NCI-H460 (cell line): ENCODE results near the gene MDM1. TPM values are rescaled to one million over a fixed set of nuclear protein-coding genes. Genes with fewer than 3 reads are reported as not detected.

Experiments used
- DNase-seq: peaks from one replicate; pipeline ENCODE4 v3.0.0-alpha.2; 2016; ENCODE audit warnings: low read depth; ENCODE audit errors: extremely low read depth
- total RNA-seq: library from RNA; depleted of rRNA; stranded (reverse); fragments of >200 nt; shearing (Covaris generic); gene quantifications from 2 replicates; pipeline ENCODE4 v1.2.3, GENCODE V29; 2014

The MDM1 gene
- total RNA-seq, 1 experiment from 2014 or later: 16.9 TPM

- DNase-seq: no peak
Observed at GRCh38 chr12:68327896-68328295, 4.3 kb downstream of the MDM1 start.

GRCh38 chr12:68326716-68327115 lies 5.4 kb downstream of the MDM1 start:
- no peak for DNase-seq

DNA sequence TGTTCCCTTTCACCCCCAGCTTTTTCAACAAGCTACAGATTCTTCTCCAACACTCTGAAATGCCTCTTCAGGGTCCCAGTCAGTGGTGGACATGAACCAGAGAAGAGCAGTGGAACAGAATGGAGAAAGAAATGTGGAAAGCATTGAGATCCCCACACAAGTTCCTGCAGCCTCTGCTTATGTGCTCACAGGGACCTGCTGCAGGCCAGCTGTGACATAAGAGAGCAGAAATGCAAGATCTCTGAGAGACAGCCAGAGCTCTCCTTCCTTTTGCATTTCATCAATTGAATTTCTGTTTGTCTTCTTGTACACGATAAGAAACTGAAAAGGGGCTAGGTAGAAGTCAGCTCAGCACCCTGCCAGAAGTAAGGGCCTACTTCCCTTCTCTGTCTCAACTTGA lies 6.2 kb downstream of the MDM1 start:
- DNase-seq: no peak

DNA sequence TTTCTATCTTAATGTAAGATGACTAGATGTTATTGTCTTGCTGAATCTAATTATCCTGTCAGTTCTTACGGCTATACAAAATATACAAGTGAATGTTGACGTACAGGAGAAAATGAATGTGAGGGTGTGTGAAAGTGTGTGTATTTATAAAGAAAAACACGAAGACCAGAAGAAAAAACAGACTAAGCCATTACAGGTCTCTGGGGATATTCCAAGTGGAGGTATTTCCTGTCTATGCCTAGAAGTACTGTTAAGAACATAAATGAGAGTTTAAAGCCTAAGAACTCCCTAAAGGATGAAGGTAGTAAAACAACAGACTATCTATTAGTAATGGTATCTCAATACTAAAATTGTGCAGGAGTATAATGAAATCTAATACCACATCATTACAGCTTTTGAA lies 7.6 kb downstream of the MDM1 start:
- no peak for DNase-seq

- no peak for DNase-seq
Observed at GRCh38 chr12:68321140-68321539, 11.0 kb downstream of the MDM1 start.

- DNase-seq: no peak
Observed at GRCh38 chr12:68319988-68320623, 12.1 kb downstream of the MDM1 start.

DNA sequence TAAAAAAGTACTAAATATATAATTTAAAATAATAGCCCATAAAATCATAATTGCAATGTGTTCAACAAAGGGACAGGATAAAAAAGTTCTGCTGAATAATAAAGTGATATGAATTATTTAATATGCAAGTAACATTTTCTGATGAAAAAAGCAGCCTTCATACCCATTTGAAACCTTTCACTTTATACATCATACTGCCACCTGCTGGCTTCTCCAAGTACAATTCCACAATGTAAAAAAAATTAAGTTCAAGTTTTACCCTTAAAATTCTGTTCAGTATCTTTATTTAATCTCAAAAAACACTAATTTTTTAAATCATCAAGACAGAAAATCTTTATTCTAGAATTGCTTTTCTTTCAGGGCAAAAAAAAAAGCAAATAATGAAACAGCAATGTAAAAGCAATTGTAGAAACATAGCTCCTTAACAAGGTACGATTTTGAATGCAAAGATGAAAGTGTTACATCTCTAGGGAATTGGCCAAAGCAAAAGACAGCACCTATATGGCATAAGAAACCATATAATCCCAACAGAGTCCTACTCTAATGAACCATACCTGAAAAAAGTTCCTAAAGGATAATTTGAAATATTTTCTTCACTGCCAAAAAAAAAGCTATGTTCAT lies 15.0 kb downstream of the MDM1 start:
- DNase-seq: peak; percentile 39

DNA sequence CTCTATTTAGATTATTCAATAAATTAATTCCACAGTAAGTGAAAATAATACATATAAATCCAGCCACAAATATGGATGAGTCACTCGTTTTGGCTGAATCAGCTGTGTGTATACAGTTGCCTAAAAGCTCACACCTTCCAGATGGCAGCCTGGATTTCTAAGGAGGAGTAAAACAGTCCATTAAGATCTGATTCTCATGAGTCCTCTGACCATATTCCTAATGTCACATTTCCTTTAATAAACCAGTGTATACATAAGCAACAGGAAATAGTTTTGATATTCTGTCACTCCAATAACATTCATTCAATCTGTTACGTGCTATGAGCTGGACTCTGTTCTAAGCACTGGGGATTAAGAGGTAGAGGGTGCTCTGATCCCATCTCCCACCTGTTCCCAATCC lies 21.8 kb downstream of the MDM1 start:
- no peak for DNase-seq

GRCh38 chr12:68306564-68306963 lies 25.6 kb downstream of the MDM1 start:
- DNase-seq: no peak

GRCh38 chr12:68305278-68305677 lies 26.9 kb downstream of the MDM1 start:
- no peak for DNase-seq

GRCh38 chr12:68304626-68305025 lies 27.5 kb downstream of the MDM1 start:
- no peak for DNase-seq

DNA sequence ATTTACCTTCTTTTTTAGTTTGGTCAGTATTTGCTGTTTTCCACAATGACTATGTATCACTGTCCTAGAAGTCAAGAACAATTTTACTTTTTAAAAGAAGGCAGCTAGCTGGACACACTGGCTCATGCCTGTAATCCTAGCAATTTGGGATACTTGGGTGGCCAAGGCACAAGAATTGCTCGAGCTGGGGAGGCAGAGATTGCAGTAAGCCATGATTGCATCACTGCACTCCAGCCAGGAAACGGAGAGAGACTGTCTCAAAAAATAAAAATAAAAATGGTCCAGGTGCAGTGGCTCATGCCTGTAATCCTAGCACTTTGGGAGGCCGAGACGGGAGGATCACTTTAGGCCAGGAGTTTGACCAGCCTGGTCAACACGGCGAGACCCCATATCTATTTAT lies 28.3 kb downstream of the MDM1 start:
- no peak for DNase-seq

- no peak for DNase-seq
Observed at GRCh38 chr12:68297929-68298328, 34.2 kb downstream of the MDM1 start.

DNA sequence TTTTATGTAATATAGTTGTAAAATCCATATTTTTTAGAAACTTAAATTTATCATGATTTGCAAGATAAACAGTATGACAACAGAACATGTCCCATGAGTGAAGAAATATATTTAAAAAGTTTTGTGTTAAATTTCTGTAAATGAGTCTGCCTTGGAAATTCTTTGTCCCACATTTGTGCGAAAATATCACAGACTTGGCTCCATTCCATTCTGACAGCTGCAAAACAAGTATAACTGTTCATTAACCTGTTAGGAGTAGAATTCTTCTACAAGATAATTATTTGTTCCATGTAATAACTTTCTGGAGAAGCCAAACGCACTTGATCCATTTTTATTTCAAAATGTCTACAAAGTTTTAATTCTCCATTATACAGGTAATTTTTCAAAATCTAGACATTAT lies 37.9 kb downstream of the MDM1 start:
- DNase-seq: no peak

GRCh38 chr12:68293347-68293746 lies 38.8 kb downstream of the MDM1 start:
- DNase-seq: no peak

GRCh38 chr12:68292151-68292943 lies 39.8 kb downstream of the MDM1 start:
- DNase-seq: no peak

- DNase-seq: no peak
Observed at GRCh38 chr12:68291396-68292036, 40.6 kb downstream of the MDM1 start.

DNA sequence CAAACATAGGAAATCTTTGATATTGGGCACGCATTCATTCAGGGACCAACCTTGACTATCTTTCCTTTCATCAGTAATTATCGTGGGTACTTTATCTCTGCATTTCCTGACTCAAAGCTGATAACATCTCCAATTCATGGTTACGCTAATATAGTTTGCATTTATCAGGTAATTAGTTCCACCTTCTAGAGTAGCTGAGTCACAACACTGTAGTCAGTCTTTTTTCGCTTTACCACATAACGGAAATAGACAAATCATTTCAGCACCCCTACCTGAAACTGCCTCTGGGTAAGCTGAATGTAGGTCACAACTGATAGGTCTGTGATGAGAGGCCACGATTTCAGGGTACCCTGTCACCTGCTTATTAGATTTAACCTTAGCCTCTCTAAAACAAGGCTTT lies 42.0 kb downstream of the MDM1 start:
- DNase-seq: no peak

- no peak for DNase-seq
Observed at GRCh38 chr12:68287106-68287505, 45.1 kb downstream of the MDM1 start.

DNA sequence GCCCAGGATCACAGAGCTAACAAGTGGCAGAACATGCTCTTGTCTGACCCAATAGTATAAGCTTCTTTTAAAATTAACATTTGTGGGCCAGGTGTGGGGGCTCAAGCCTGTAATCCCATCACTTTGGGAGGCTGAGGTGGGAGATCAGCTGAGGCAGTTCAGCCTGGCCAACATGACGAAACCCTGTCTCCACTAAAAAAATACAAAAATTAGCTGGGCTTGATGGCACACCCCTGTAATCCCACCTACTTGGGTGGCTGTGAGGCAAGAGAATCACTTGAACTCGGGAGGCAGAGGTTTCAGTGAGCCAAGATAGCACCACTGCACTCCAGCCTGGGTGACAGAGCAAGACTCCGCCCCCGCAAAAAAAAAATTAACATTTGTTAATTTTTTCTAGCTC lies 45.8 kb downstream of the MDM1 start:
- DNase-seq: no peak

- DNase-seq: no peak
Observed at GRCh38 chr12:68285541-68285940, 46.6 kb downstream of the MDM1 start.
